HEK293T (cell line): Measurements from ENCODE around the gene ADIPOR2.
A peak's percentile ranks its signal among the peaks of the same experiment; 100 is the strongest.

Source experiments
- CTCF ChIA-PET: fragments of 350-600 bp; formaldehyde crosslinking; extraction: SDS; loops from one replicate; lab custom pipeline; 2021; ENCODE audit warnings: antibody characterized with exemption, inconsistent platforms; lab: Yijun Ruan, JAX
- POLR2A ChIA-PET: fragments of 350-600 bp; formaldehyde crosslinking; extraction: SDS; loops from one replicate; lab custom pipeline; 2020; ENCODE audit warnings: antibody characterized with exemption, inconsistent platforms; lab: Yijun Ruan, JAX
- DNase-seq: peaks from one replicate; pipeline ENCODE4 v3.0.0; 2012; ENCODE audit warnings: mixed read lengths; ENCODE audit errors: extremely low spot score
- ARNT ChIP-seq: fragments of 450-650 bp; IDR thresholded peaks from 2 replicates; pipeline ENCODE4 v1.6.1; 2017; ENCODE audit warnings: mild to moderate bottlenecking
- BHLHE40 ChIP-seq: fragments of 450-650 bp; IDR thresholded peaks from 2 replicates; pipeline ENCODE4 v1.6.1; 2016; ENCODE audit warnings: mild to moderate bottlenecking, moderate library complexity, borderline replicate concordance
- CTBP1 ChIP-seq: fragments of 450-650 bp; IDR thresholded peaks from 2 replicates; pipeline ENCODE4 v1.6.1; 2016; ENCODE audit warnings: borderline replicate concordance
- ELF4 ChIP-seq: fragments of 450-650 bp; IDR thresholded peaks from 2 replicates; pipeline ENCODE4 v1.6.1; 2017; ENCODE audit warnings: antibody characterized with exemption
- FOXA1 ChIP-seq: fragments of 450-650 bp; IDR thresholded peaks from 2 replicates; pipeline ENCODE4 v1.6.1; 2016; ENCODE audit warnings: mild to moderate bottlenecking
- FOXK2 ChIP-seq: fragments of 450-650 bp; IDR thresholded peaks from 2 replicates; pipeline ENCODE4 v1.6.1; 2016; ENCODE audit warnings: mild to moderate bottlenecking
- FOXM1 ChIP-seq: fragments of 450-650 bp; IDR thresholded peaks from 2 replicates; pipeline ENCODE4 v1.6.1; 2017; ENCODE audit warnings: mild to moderate bottlenecking, borderline replicate concordance
- HDGF ChIP-seq: fragments of 450-650 bp; IDR thresholded peaks from 2 replicates; pipeline ENCODE4 v1.6.1; 2017; ENCODE audit warnings: antibody characterized with exemption, borderline replicate concordance
- L3MBTL2 ChIP-seq: fragments of 450-650 bp; conservative IDR thresholded peaks from 2 replicates; pipeline ENCODE4 v1.6.1; 2016; ENCODE audit warnings: mild to moderate bottlenecking
- LEF1 ChIP-seq: fragments of 450-650 bp; IDR thresholded peaks from 2 replicates; pipeline ENCODE4 v1.6.1; 2017; ENCODE audit warnings: mild to moderate bottlenecking, borderline replicate concordance
- NFRKB ChIP-seq: fragments of 450-650 bp; IDR thresholded peaks from 2 replicates; pipeline ENCODE4 v1.6.1; 2016; ENCODE audit warnings: mild to moderate bottlenecking, moderate library complexity
- SP1 ChIP-seq: fragments of 450-650 bp; IDR thresholded peaks from 2 replicates; pipeline ENCODE4 v1.6.1; 2017
- SUZ12 ChIP-seq: fragments of 450-650 bp; IDR thresholded peaks from 2 replicates; pipeline ENCODE4 v1.6.1; 2016; ENCODE audit warnings: mild to moderate bottlenecking
- TARDBP ChIP-seq: fragments of 450-650 bp; IDR thresholded peaks from 2 replicates; pipeline ENCODE4 v1.6.1; 2016
- ZNF384 ChIP-seq: fragments of 450-650 bp; IDR thresholded peaks from 2 replicates; pipeline ENCODE4 v1.6.1; 2016
- TF ChIP-seq, protein P1 (sequence below): fragments of 450-650 bp; IDR thresholded peaks from 2 replicates; pipeline ENCODE4 v1.6.1; 2016

Gene ADIPOR2

GRCh38 chr12:1690578-1691122 is at the start of gene ADIPOR2:
TSS of gene ADIPOR2 (plus strand) at chr12:1691070. CDS start at chr12:1754344, 63,274 bp downstream.
- TF ChIP-seq L3MBTL2 (peak; percentile 95), FOXK2 (no peak), SP1 (no peak), BHLHE40 (no peak), FOXA1 (no peak), ARNT (no peak), ZNF384 (no peak), TARDBP (no peak), ELF4 (peak; percentile 78), FOXM1 (no peak)
- DNase-seq, result peak; percentile 93
- POLR2A ChIA-PET, result interaction anchor here (0.6 to 3.2 kb wide), 14 partner anchors 9 to 108 kb away, joined by 3 to 17 read pairs (median 4); no protein-coding TSS in a partner anchor
- CTCF ChIA-PET, result interaction anchor here (0.6 kb wide), 1 partner anchor 17 kb away, joined by 4 read pairs; no protein-coding TSS in a partner anchor

DNA sequence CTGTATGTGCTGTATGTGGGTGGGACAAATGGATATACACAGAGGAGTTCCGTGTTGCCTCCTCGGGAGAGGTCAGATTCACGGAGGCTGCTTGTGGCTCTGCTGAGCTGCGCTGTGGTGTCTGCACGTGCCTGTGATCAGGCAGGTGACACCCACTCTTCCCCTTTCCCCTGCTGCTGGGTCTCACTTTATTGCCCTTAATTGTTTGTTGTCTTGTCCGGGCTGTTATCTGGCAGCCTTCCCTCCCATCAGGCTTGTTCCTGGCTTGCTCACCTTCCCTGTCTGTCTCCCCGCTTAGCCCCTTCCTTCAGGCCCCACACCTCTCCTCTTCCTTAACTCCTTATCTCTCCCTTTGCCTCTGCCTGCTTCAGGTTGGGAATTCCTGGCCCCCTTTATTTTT is 48.4 kb upstream of the ADIPOR2 start:
- ChIA-PET CTCF (interaction anchor here (0.6 kb wide), 1 partner anchor 8 kb away, joined by 3 read pairs; no protein-coding TSS in a partner anchor), POLR2A (no interaction called here)
- DNase-seq, result no peak
- no peak for TF ChIP-seq SUZ12

DNA sequence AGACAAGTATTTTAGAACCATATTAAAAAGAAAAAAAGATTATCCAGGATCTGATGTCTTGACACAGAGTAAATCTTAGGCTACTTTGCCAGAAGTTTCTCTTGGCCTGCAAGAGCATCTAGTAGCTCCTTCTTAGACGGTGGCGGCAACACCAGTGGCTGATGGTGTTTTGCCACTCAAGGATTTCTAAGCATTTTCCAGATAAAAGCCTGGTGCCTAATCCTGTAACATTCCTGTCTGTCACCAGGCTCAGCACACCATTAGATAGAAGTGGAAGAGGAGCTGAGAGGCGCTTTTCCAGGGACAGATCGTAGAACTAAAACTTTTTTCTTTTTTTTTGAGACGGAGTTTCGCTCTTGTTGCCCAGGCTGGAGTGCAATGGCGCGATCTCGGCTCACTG is 47.8 kb upstream of the ADIPOR2 start:
- DNase-seq, result no peak
- ChIA-PET CTCF (interaction anchor here (0.6 to 2.1 kb wide), 3 partner anchors 8 to 148 kb away, joined by 3 to 7 read pairs (median 6); no protein-coding TSS in a partner anchor), POLR2A (no interaction called here)
- TF ChIP-seq LEF1 (no peak), FOXK2 (no peak), TARDBP (no peak), FOXA1 (no peak), NFRKB (no peak), L3MBTL2 (no peak), HDGF (no peak), SUZ12 (no peak), BHLHE40 (no peak), ELF4 (no peak), FOXM1 (no peak), ZNF384 (no peak), ARNT (no peak), SP1 (no peak), CTBP1 (no peak)
- TF ChIP-seq, protein P1, sequence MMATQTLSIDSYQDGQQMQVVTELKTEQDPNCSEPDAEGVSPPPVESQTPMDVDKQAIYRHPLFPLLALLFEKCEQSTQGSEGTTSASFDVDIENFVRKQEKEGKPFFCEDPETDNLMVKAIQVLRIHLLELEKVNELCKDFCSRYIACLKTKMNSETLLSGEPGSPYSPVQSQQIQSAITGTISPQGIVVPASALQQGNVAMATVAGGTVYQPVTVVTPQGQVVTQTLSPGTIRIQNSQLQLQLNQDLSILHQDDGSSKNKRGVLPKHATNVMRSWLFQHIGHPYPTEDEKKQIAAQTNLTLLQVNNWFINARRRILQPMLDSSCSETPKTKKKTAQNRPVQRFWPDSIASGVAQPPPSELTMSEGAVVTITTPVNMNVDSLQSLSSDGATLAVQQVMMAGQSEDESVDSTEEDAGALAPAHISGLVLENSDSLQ, result no peak

- POLR2A ChIA-PET, result interaction anchor here (0.6 to 1.2 kb wide), 2 partner anchors 13 to 14 kb away, joined by 3 read pairs; no protein-coding TSS in a partner anchor
- TF ChIP-seq ZNF384 (no peak), SUZ12 (no peak), FOXA1 (no peak), L3MBTL2 (no peak), FOXK2 (no peak), SP1 (no peak), ARNT (no peak), ELF4 (no peak), TARDBP (no peak), CTBP1 (no peak), LEF1 (no peak), HDGF (no peak), FOXM1 (no peak), NFRKB (no peak), BHLHE40 (no peak)
- TF ChIP-seq, protein P1, result no peak
- no peak for DNase-seq
- CTCF ChIA-PET, result interaction anchor here (0.6 to 2.1 kb wide), 8 partner anchors 9 to 296 kb away, joined by 3 to 7 read pairs (median 4); partner anchors contain the start of gene WNT5B
Observed at GRCh38 chr12:1643905-1644533, 46.9 kb upstream of the ADIPOR2 start.

GRCh38 chr12:1644534-1645438 is 46.1 kb upstream of the ADIPOR2 start:
- no peak for TF ChIP-seq CTBP1
- no peak for TF ChIP-seq FOXK2
- no peak for TF ChIP-seq L3MBTL2
- no peak for TF ChIP-seq FOXM1
- no peak for TF ChIP-seq NFRKB
- no peak for TF ChIP-seq ZNF384
- TF ChIP-seq TARDBP, result no peak
- TF ChIP-seq, protein P1, result no peak
- no peak for TF ChIP-seq SP1
- TF ChIP-seq ELF4, result no peak
- no peak for TF ChIP-seq ARNT
- no peak for TF ChIP-seq SUZ12
- ChIA-PET CTCF (interaction anchor here (0.6 to 2.1 kb wide), 7 partner anchors 8 to 296 kb away, joined by 3 to 7 read pairs (median 4); partner anchors contain the start of gene WNT5B), POLR2A (interaction anchor here (0.6 to 1.5 kb wide), 3 partner anchors 13 to 17 kb away, joined by 3 to 4 read pairs (median 3); no protein-coding TSS in a partner anchor)
- DNase-seq, result no peak
